GM18499 (cell line): ENCODE measurements around the gene DENND2A.
"Not testable (repeated sequence)": the region's sequence is repeated elsewhere in the genome, so short reads cannot be mapped to it uniquely, and the experiment has no call there.

Experiments used
- ATAC-seq: cut with Tn5 transposase; IDR thresholded peaks from one replicate; pipeline ENCODE4 v1.9.1; 2021; ENCODE audit warnings: moderate number of reproducible peaks; ENCODE audit not compliant: insufficient read depth, unreplicated experiment

DENND2A gene

GRCh38 chr7:140595468-140596092 is 45.0 kb downstream of the DENND2A start:
- ATAC-seq, result no peak

- ATAC-seq, result no peak
These were observed 46.4 kb downstream of the DENND2A start for GRCh38 chr7:140594131-140594691.

- no peak for ATAC-seq
These were observed 47.0 kb downstream of the DENND2A start for GRCh38 chr7:140593672-140593982.

- ATAC-seq, result no peak
These were observed 47.5 kb downstream of the DENND2A start for GRCh38 chr7:140592964-140593671.

- ATAC-seq, result no peak
These were observed 49.3 kb downstream of the DENND2A start for GRCh38 chr7:140591180-140591902.

GRCh38 chr7:140587243-140587642 is 53.4 kb downstream of the DENND2A start:
- no peak for ATAC-seq

GRCh38 chr7:140586516-140586915 is 54.1 kb downstream of the DENND2A start:
- no peak for ATAC-seq

GRCh38 chr7:140585333-140585732 is 55.3 kb downstream of the DENND2A start:
- no peak for ATAC-seq

GRCh38 chr7:140584195-140584851 is 56.3 kb downstream of the DENND2A start:
- no peak for ATAC-seq

- ATAC-seq, result no peak
These were observed 59.2 kb downstream of the DENND2A start for GRCh38 chr7:140581411-140581810.

- ATAC-seq, result no peak
These were observed 63.0 kb downstream of the DENND2A start for GRCh38 chr7:140577651-140578050.

- no peak for ATAC-seq
These were observed 64.0 kb downstream of the DENND2A start for GRCh38 chr7:140576589-140576988.

GRCh38 chr7:140571538-140572122 is 69.0 kb downstream of the DENND2A start:
- ATAC-seq, result no peak

GRCh38 chr7:140570120-140570519 is 70.5 kb downstream of the DENND2A start:
- ATAC-seq, result no peak

- ATAC-seq, result no peak
These were observed 72.4 kb downstream of the DENND2A start for GRCh38 chr7:140568021-140568813.

GRCh38 chr7:140566186-140566585 is 74.4 kb downstream of the DENND2A start:
- not testable (repeated sequence) for ATAC-seq

GRCh38 chr7:140565761-140566160 is 74.9 kb downstream of the DENND2A start:
- not testable (repeated sequence) for ATAC-seq

GRCh38 chr7:140564643-140565042 is 76.0 kb downstream of the DENND2A start:
- ATAC-seq, result no peak

GRCh38 chr7:140562926-140563481 is 77.6 kb downstream of the DENND2A start:
- ATAC-seq, result no peak
